ENCODE results near the gene HOXA13.

Gene HOXA13

DNA sequence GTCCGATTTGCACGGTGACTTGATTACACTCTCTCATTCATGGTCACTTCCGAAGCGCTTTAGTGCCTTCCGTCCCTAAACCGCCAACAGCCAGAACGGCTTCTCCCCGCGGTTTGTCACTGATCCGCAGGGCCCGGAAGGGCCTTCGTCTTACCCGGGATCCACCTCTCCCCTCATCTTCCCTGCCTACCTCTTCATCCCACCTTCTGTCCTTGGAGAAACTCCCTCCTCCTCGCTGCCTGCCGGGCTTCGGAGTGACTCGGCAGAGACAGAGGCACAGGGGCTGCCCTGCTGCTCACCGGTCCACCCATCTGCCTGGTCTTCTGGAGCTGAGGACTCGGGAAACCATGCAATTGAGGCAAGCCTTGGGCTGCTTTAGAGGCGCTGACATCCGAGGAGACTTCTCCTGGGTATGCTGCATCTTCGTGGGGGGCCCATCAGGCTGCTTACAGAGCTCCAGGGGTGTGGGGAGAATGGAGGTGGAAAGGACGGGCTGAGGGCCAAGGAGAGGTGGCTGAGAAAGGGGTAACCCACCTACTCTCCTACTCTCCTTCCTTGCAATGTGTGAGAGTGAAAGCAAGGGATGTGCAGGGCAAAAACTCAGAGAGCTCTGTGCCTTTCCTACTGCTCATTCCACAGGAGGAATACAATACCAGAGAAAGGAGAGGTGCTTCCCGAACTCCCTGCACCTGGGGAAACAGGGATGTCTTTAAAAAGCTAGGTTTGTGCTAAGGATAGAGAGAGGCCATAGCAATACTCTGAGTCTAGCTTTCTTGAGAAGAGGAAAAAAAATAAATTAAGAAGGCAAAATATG, 13.8 kb downstream of the HOXA13 start:
- TF ChIP-seq, protein P1, sequence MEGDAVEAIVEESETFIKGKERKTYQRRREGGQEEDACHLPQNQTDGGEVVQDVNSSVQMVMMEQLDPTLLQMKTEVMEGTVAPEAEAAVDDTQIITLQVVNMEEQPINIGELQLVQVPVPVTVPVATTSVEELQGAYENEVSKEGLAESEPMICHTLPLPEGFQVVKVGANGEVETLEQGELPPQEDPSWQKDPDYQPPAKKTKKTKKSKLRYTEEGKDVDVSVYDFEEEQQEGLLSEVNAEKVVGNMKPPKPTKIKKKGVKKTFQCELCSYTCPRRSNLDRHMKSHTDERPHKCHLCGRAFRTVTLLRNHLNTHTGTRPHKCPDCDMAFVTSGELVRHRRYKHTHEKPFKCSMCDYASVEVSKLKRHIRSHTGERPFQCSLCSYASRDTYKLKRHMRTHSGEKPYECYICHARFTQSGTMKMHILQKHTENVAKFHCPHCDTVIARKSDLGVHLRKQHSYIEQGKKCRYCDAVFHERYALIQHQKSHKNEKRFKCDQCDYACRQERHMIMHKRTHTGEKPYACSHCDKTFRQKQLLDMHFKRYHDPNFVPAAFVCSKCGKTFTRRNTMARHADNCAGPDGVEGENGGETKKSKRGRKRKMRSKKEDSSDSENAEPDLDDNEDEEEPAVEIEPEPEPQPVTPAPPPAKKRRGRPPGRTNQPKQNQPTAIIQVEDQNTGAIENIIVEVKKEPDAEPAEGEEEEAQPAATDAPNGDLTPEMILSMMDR (conservative IDR thresholded peaks at IDR 0.05; ENCODE audit: low read depth, low read length) = no peak
- DNase-seq (ENCODE audit: low read depth) = no peak
- H3K4me3 ChIP-seq (ENCODE audit: low read depth, low read length) = no peak overlapping the region

DNA sequence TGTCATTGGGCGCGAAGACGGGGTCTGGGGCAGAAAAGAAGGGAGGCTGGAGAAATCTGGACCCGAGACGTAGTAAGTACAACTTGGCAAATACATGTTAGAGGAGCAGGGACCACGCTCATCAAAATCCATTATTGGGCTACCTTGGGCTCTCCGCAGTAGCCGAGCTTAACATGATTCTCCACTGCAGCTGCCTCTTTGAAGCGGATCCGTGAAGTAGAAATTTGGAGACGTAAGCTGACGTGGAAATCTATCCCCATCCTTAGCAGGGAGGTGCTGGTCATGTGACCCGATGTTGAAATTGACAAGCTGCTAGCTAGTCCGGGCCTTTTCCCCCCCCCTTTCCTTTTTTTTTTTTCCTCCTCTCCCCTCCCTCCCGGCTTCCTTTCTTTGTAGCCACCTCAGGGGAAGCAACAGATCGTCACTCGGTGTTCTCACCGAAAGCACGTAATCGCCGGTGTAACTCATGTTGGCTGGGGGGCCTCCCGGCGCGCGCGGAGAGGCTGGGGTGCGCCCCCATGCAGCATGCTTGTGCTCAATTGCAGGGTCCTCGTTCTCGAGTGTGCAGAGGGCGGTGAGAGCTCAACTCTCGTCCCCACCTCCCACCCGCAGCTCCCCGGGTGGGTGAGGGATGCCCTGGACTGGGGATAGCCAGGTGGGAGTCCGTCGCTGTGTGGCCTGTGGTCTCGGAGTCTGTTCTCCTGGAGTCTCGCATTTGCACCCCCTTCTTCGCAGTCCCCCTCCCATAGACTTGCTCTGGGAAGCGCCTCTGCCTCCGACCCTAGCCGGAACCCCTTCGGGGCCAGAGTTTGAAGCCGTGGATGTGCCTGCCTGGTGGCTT, 14.7 kb downstream of the HOXA13 start, which contains the start of gene HOXA11:
TSS of gene HOXA11 (minus strand) at position 220 of the 841 bp plus-strand sequence. CDS start at position 132, 88 bp downstream.
- H3K4me3 ChIP-seq (ENCODE audit: low read depth, low read length) = peak within 1 kb of the TSS; percentile 14
- TF ChIP-seq, protein P1 (conservative IDR thresholded peaks at IDR 0.05; ENCODE audit: low read depth, low read length) = no peak

DNA sequence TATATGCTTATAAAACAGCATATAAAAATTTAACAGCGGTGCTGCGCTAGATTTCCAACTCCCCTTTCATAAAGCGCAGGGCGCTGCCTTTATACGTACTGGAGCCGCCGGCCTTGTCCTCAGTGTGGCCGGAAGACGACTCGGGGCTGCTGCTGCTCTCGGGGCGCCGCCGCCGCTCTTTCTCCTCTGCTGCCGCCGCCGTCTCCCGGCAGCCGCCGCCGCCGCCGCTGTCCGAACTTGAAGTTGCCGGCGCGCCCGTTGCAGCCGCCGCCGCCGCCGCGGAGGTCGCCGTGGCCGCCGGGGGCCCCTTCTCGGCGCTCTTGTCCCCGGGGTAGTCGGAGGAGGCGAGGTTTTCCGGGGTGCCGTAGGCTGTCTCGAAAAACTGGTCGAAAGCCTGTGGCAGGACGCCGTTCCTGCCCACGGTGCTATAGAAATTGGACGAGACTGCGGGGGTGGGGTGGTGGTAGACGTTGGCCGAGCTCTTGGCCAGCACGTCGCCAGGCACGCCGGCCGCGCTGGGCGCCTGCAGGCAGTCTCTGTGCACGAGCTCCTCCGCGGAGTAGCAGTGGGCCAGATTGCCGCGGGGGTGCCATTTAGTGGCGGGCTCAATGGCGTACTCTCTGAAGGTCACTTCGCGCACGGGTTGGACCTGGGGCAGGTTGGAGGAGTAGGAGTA, 15.4 kb downstream of the HOXA13 start:
- TF ChIP-seq, protein P1 (conservative IDR thresholded peaks at IDR 0.05; ENCODE audit: low read depth, low read length) = no peak
- H3K4me3 ChIP-seq (ENCODE audit: low read depth, low read length) = peak overlapping the region; percentile 14
- peak; percentile 13 for DNase-seq (ENCODE audit: low read depth)

More for the DNA sequence above, 14.7 kb downstream of the HOXA13 start, which contains the start of gene HOXA11:
- no peak for DNase-seq (ENCODE audit: low read depth)

DNA sequence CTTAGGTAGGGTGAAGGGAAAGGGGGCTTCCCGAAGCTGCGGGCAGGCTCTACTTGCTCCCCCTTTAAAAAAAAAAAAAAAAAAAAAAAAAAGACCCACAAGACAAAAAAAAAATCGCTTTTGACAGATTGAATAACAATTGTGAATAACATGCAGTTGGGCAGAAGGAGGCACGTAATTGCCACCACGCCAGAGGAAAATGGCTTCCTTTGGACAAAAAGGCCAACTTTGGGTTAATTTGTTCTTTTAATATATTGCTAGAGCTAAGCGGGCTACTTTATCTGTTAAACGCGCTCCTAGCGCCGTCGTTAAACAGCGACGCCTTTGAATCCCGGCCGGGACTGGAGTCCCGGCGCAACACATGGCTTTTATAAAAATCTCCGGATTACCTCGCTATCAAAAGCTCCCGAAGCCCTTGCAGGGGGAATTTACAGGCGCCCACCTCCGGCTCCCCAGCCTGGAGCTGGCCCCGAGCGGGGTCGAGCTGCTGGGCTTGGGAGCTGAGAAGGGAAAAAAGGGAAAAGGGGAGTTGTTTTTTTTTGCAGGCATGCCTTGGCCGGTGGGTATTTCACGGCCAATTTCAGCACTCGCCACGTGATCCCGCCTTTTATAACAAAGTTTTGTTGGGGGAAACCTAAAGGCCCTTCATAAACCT, 16.1 kb downstream of the HOXA13 start:
- peak overlapping the region; percentile 14 for H3K4me3 ChIP-seq (ENCODE audit: low read depth, low read length)
- TF ChIP-seq, protein P1 (conservative IDR thresholded peaks at IDR 0.05; ENCODE audit: low read depth, low read length) = no peak
- no peak for DNase-seq (ENCODE audit: low read depth)

DNA sequence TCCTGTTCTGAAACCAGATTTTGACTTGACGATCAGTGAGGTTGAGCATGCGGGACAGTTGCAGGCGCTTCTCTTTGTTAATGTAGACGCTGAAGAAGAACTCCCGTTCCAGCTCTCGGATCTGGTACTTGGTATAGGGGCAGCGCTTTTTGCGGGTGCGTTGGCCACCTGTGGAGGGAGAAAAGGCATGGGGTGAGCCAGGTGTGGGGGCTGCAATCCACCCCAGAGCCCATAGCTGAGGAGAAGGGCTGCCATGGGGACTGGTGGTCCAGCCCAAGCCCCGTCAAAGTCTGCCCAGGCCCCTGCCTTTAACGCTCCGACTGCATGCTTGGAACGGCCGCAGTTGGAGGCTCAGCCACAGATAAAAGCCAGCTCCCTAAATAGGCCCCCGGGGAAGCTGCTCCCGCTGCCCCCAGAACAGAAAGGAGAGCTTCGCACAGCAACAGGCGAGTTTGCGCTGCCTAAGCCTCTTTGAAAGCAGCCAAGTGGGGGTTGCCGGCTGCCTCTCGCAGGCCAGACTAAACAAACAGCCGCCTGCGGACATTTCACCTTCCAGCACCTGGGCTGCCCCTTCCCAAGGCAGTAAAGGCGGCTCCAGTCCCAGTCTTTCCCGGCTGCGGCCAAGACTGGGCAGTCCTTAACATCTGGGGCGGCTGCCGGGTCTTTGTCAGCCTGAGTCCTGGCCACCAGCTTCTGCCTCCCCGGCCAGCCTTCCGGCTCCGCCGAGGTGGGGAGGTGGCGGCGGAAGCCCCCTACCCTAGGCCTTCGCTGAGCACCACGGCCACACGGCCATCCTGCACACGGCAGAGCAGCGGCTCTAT, 16.8 kb downstream of the HOXA13 start:
- no peak overlapping the region for H3K4me3 ChIP-seq (ENCODE audit: low read depth, low read length)
- TF ChIP-seq, protein P1 (conservative IDR thresholded peaks at IDR 0.05; ENCODE audit: low read depth, low read length) = no peak
- no peak for DNase-seq (ENCODE audit: low read depth)
